Parathyroid adenoma (tissue), 2 donors: ENCODE data around the gene WDR38.
A peak's percentile ranks its signal among the peaks of the same experiment; 100 is the strongest.

ENCODE experiments used
- H2AFZ ChIP-seq: fragments of 300-600 bp; sonication (generic); one replicate; pipeline ENCODE4 v1.7.0; 2017; ENCODE audit warnings: antibody characterized with exemption, mild to moderate bottlenecking
- H3K27ac ChIP-seq: fragments of 300-600 bp; sonication (generic); one replicate; pipeline ENCODE4 v1.7.0; 2017
- H3K27me3 ChIP-seq: fragments of 300-600 bp; sonication (generic); one replicate; pipeline ENCODE4 v1.7.0; 2017; ENCODE audit warnings: low read length; ENCODE audit not compliant: control insufficient read depth, insufficient read depth
- H3K36me3 ChIP-seq: fragments of 300-600 bp; sonication (generic); one replicate; pipeline ENCODE4 v1.7.0; 2017; ENCODE audit warnings: low read length; ENCODE audit not compliant: control insufficient read depth, insufficient read depth
- H3K4me1 ChIP-seq: fragments of 300-600 bp; sonication (generic); one replicate; pipeline ENCODE4 v1.7.0; 2017; ENCODE audit warnings: control low read depth
- H3K4me2 ChIP-seq: fragments of 300-600 bp; sonication (generic); one replicate; pipeline ENCODE4 v1.7.0; 2017; ENCODE audit warnings: low read length
- H3K4me3 ChIP-seq: fragments of 300-600 bp; sonication (generic); one replicate; pipeline ENCODE4 v1.7.0; 2017; ENCODE audit warnings: low read depth, low read length
- H3K79me2 ChIP-seq: fragments of 300-600 bp; sonication (generic); one replicate; pipeline ENCODE4 v1.7.0; 2017; ENCODE audit warnings: control low read depth
- H3K9ac ChIP-seq: fragments of 300-600 bp; sonication (generic); one replicate; pipeline ENCODE4 v1.7.0; 2017; ENCODE audit warnings: mild to moderate bottlenecking
- H3K9me3 ChIP-seq: fragments of 300-600 bp; sonication (generic); one replicate; pipeline ENCODE4 v1.7.0; 2017; ENCODE audit warnings: low read length; ENCODE audit not compliant: control insufficient read depth
- TF ChIP-seq, protein P1 (sequence below): fragments of 300-600 bp; sonication (generic); IDR thresholded peaks from one replicate; pipeline ENCODE4 v1.7.0; 2017; ENCODE audit warnings: antibody characterized with exemption, mild to moderate bottlenecking
- donor health status: primary hyperparathyroidism.

WDR38 gene

GRCh38 chr9:124869986-124870560 is 16.8 kb downstream of the WDR38 start:
- Histone ChIP-seq H2AFZ (no peak overlapping the region), H3K79me2 (peaks cover 15% of the 10 kb centered on the region), H3K27ac (peak overlapping the region; percentile 49), H3K27me3 (no peaks in the 10 kb centered on the region), H3K9me3 (no peaks in the 10 kb centered on the region), H3K4me2 (peak overlapping the region; percentile 92), H3K4me3 (peak overlapping the region; percentile 85), H3K36me3 (no peaks in the 10 kb centered on the region), H3K4me1 (peaks cover 2% of the 10 kb centered on the region), H3K9ac (no peak overlapping the region)
- TF ChIP-seq, protein P1, sequence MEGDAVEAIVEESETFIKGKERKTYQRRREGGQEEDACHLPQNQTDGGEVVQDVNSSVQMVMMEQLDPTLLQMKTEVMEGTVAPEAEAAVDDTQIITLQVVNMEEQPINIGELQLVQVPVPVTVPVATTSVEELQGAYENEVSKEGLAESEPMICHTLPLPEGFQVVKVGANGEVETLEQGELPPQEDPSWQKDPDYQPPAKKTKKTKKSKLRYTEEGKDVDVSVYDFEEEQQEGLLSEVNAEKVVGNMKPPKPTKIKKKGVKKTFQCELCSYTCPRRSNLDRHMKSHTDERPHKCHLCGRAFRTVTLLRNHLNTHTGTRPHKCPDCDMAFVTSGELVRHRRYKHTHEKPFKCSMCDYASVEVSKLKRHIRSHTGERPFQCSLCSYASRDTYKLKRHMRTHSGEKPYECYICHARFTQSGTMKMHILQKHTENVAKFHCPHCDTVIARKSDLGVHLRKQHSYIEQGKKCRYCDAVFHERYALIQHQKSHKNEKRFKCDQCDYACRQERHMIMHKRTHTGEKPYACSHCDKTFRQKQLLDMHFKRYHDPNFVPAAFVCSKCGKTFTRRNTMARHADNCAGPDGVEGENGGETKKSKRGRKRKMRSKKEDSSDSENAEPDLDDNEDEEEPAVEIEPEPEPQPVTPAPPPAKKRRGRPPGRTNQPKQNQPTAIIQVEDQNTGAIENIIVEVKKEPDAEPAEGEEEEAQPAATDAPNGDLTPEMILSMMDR: no peak

DNA sequence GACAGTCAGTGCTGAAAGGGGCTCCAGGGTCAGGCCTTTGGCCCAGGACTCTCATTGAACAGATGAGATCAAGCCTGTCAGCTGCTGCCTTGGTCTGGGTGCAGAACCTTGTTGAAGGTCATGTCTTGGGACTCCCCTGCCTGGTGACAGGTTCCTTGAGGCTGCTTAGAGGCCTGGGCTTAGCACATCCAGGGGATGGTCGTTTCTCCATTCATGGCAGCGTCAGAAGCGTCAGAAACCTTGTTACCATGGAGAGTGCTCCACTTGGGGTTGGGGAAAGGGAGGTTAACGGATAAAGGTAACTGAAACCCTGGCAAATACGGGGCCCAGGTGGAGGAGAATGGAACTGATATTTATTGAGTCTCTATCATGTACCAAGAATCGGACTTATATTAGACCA is 17.5 kb downstream of the WDR38 start:
- Histone ChIP-seq H3K27ac (peak overlapping the region; percentile 42), H3K4me1 (peaks cover 2% of the 10 kb centered on the region), H3K4me3 (peak overlapping the region; percentile 85), H3K4me2 (peak overlapping the region; percentile 92), H3K9me3 (no peaks in the 10 kb centered on the region), H3K79me2 (peaks cover 15% of the 10 kb centered on the region), H3K27me3 (no peaks in the 10 kb centered on the region), H2AFZ (no peak overlapping the region), H3K36me3 (no peaks in the 10 kb centered on the region), H3K9ac (no peak overlapping the region)
- TF ChIP-seq, protein P1: no peak

DNA sequence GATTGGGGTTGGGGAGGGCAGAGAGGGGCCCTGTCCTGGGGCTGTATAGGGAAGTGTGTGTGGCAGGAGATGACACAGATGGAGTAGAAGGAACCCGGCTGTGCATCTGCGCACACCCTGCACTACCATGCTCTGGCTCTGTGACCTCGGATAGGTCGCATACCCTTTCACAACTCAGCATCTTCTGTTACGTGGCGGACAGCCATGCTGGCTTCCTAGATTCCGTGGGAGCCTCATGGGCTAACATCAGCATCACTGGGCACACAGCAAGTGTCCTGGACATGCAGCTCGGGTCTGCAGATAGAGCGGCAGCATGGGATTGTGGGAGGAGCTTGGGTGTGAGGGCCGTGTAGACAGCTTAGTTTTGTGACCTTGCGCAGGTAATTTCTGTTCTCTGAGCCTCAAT is 17.9 kb downstream of the WDR38 start:
- Histone ChIP-seq H3K4me1 (peaks cover 2% of the 10 kb centered on the region), H3K27ac (no peak overlapping the region), H3K9ac (no peak overlapping the region), H3K4me3 (no peak overlapping the region), H3K4me2 (no peak overlapping the region), H3K79me2 (peaks cover 15% of the 10 kb centered on the region), H2AFZ (no peak overlapping the region), H3K36me3 (no peaks in the 10 kb centered on the region), H3K9me3 (no peaks in the 10 kb centered on the region), H3K27me3 (no peaks in the 10 kb centered on the region)
- TF ChIP-seq, protein P1: no peak

GRCh38 chr9:124873664-124874063 is 20.4 kb downstream of the WDR38 start:
- TF ChIP-seq, protein P1: no peak
- Histone ChIP-seq H3K27me3 (no peaks in the 10 kb centered on the region), H3K4me2 (no peak overlapping the region), H3K9me3 (no peaks in the 10 kb centered on the region), H3K4me1 (peaks cover 2% of the 10 kb centered on the region), H3K36me3 (no peaks in the 10 kb centered on the region), H3K4me3 (no peak overlapping the region), H3K9ac (no peak overlapping the region), H3K79me2 (peaks cover 15% of the 10 kb centered on the region), H3K27ac (no peak overlapping the region), H2AFZ (no peak overlapping the region)

GRCh38 chr9:124875501-124875900 is 22.2 kb downstream of the WDR38 start:
- H3K9ac ChIP-seq: no peak overlapping the region

More at GRCh38 chr9:124875501-124875900, 22.2 kb downstream of the WDR38 start:
- no peak overlapping the region for H3K4me2 ChIP-seq
- H3K79me2 ChIP-seq: peaks cover 11% of the 10 kb centered on the region
- no peak overlapping the region for H3K27ac ChIP-seq
- peaks cover under 1% of the 10 kb centered on the region for H3K4me1 ChIP-seq
- no peak overlapping the region for H2AFZ ChIP-seq
- no peaks in the 10 kb centered on the region for H3K27me3 ChIP-seq
- TF ChIP-seq, protein P1: no peak
- no peaks in the 10 kb centered on the region for H3K9me3 ChIP-seq
- H3K36me3 ChIP-seq: no peaks in the 10 kb centered on the region
- no peak overlapping the region for H3K4me3 ChIP-seq
